Transverse colon (tissue), 4 donors: ENCODE results near the gene HDAC9.

Experiments used
- EP300 ChIP-seq: sonication (generic); formaldehyde crosslinking; IDR thresholded peaks from one replicate; pipeline ENCODE4 v1.6.1; 2017; ENCODE audit warnings: antibody characterized with exemption, low read depth
- POLR2A ChIP-seq: fragments of 450-650 bp; IDR thresholded peaks from one replicate; pipeline ENCODE4 v1.6.1; 2016; ENCODE audit warnings: antibody characterized with exemption, mild to moderate bottlenecking, moderate library complexity
- POLR2AphosphoS5 ChIP-seq, 3 donors: sonication (generic); formaldehyde crosslinking; IDR thresholded peaks; one replicate each; pipeline ENCODE4 v1.6.1; 2016; ENCODE audit warnings: antibody characterized with exemption in 3 of 3
- TF ChIP-seq, protein P1 (sequence below), 5 experiments: fragments of 200-600 bp in 3 of 5; fragments of 450-650 bp in 2 of 5; sonication (generic) in 3 of 5; IDR thresholded peaks; 1 replicate in 2 of 5; 2 replicates in 3 of 5; pipeline ENCODE4 v1.5.1; 2016 to 2017; ENCODE audit warnings: antibody characterized with exemption in 5 of 5, inconsistent platforms in 3 of 5, mild to moderate bottlenecking in 2 of 5, moderate library complexity in 1 of 5

DNA sequence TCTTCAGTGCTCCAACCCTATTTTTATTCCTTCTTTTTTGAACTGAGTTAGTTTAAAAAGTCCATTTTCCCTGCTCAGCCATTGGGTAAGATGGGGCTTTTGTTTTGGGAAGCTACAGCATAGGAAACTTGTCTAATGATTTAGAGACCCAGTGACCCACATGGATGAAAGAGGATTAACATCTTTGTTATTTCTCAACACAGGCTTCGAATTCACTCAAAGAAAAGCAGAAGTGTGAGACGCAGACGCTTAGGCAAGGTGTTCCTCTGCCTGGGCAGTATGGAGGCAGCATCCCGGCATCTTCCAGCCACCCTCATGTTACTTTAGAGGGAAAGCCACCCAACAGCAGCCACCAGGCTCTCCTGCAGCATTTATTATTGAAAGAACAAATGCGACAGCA is 152.0 kb downstream of the HDAC9 start:
- TF ChIP-seq, protein P1, sequence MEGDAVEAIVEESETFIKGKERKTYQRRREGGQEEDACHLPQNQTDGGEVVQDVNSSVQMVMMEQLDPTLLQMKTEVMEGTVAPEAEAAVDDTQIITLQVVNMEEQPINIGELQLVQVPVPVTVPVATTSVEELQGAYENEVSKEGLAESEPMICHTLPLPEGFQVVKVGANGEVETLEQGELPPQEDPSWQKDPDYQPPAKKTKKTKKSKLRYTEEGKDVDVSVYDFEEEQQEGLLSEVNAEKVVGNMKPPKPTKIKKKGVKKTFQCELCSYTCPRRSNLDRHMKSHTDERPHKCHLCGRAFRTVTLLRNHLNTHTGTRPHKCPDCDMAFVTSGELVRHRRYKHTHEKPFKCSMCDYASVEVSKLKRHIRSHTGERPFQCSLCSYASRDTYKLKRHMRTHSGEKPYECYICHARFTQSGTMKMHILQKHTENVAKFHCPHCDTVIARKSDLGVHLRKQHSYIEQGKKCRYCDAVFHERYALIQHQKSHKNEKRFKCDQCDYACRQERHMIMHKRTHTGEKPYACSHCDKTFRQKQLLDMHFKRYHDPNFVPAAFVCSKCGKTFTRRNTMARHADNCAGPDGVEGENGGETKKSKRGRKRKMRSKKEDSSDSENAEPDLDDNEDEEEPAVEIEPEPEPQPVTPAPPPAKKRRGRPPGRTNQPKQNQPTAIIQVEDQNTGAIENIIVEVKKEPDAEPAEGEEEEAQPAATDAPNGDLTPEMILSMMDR (IDR thresholded peaks at IDR 0.05): no peak
- TF ChIP-seq EP300: no peak
- no peak for TF ChIP-seq POLR2A
- no peak for TF ChIP-seq POLR2AphosphoS5 (IDR thresholded peaks at IDR 0.05)
